K562 (cell line): ENCODE measurements around the gene DOP1A. TPM values are rescaled to one million over a fixed set of nuclear protein-coding genes. Genes with fewer than 3 reads are reported as not detected.

ENCODE experiments used
- ELF1 ChIP-seq: fragments of 200-800 bp; sonication (Bioruptor generic); IDR thresholded peaks from 2 replicates; pipeline ENCODE4 v1.6.1; 2016; ENCODE audit warnings: missing genetic modification characterization, missing compliant biosample characterization
- KAT7 ChIP-seq: sonication (generic); formaldehyde crosslinking; IDR thresholded peaks from 2 replicates; pipeline ENCODE4 v1.8.0; 2022; ENCODE audit warnings: missing genetic modification reagents, mild to moderate bottlenecking, borderline replicate concordance
- LARP7 ChIP-seq: fragments of 450-650 bp; IDR thresholded peaks from 2 replicates; pipeline ENCODE4 v1.6.1; 2016
- NFIC ChIP-seq: fragments of 450-650 bp; IDR thresholded peaks from 2 replicates; pipeline ENCODE4 v1.6.1; 2017; ENCODE audit warnings: mild to moderate bottlenecking, inconsistent platforms
- POLR3A ChIP-seq: IDR thresholded peaks from 2 replicates; pipeline ENCODE4 v1.6.1; 2011; ENCODE audit warnings: borderline replicate concordance, mild to moderate bottlenecking, moderate library complexity; ENCODE audit not compliant: insufficient read length, insufficient read depth; ENCODE audit errors: extremely low read depth
- REST ChIP-seq, 2 experiments: fragments of 450-650 bp; formaldehyde crosslinking in 1 of 2; IDR thresholded peaks; 2 replicates each; pipeline versions ENCODE4 v1.4.0 to v1.6.1; 2014 to 2020; ENCODE audit warnings: mild to moderate bottlenecking in 2 of 2, borderline replicate concordance in 1 of 2, low read depth in 1 of 2
- SFPQ ChIP-seq: fragments of 200-400 bp; formaldehyde crosslinking; IDR thresholded peaks from 2 replicates; pipeline ENCODE4 v1.6.1; 2017; ENCODE audit warnings: mild to moderate bottlenecking, low read depth, low read length, moderate library complexity
- ZBTB8A ChIP-seq: fragments of 450-650 bp; IDR thresholded peaks from 2 replicates; pipeline ENCODE4 v1.6.1; 2018; ENCODE audit warnings: mild to moderate bottlenecking, moderate library complexity; ENCODE audit not compliant: partially characterized antibody
- ZBTB9 ChIP-seq: fragments of 450-650 bp; formaldehyde crosslinking; IDR thresholded peaks from 2 replicates; pipeline ENCODE4 v1.4.0; 2020; ENCODE audit warnings: mild to moderate bottlenecking, moderate library complexity
- polyA plus RNA-seq, 8 experiments: library from polyadenylated mRNA; depleted of rRNA in 4 of 8; stranded (reverse) in 5 of 8; unstranded in 3 of 8; fragments of >200 nt; fragmentation: Nextera tagmentation in 2 of 8; fragmentation: Illumina TruSeq in 1 of 8; extraction: Ambion mirVana in 2 of 8; extraction: Trizol in 1 of 8; gene quantifications; 2 replicates each; pipeline versions ENCODE4 v1.2.1 to v1.2.3, GENCODE V29; 2011 to 2014; ENCODE audit warnings: inconsistent platforms in 1 of 8, missing spikeins in 1 of 8
- total RNA-seq, 7 experiments: library from RNA; depleted of rRNA in 6 of 7; stranded (reverse); fragments of >200 nt in 6 of 7; fragmentation: Illumina TruSeq in 2 of 7; extraction: Trizol in 2 of 7; gene quantifications; 2 replicates each; pipeline versions ENCODE4 v1.2.1 to v1.2.3, GENCODE V29; 2011 to 2021; ENCODE audit warnings: low replicate concordance in 1 of 7

The DOP1A gene
- total and polyA plus RNA-seq, 9 of the 15 experiments (the other 6 are each of a cell fraction or from before 2014, with no cell fraction given): 0.75 to 10.5 (median 4.4) TPM

- TF ChIP-seq ZBTB9 (CRISPR knock-in tag): peak; percentile 85; the same call in 1 of the 2 replicates
- TF ChIP-seq ZBTB8A: no peak
- TF ChIP-seq SFPQ: no peak
- no peak for TF ChIP-seq REST (IDR thresholded peaks at IDR 0.05; ENCODE audit: borderline replicate concordance)
- peak; percentile 41; the same call in 1 of the 2 replicates for TF ChIP-seq REST (CRISPR knock-in tag; IDR thresholded peaks at IDR 0.05; ENCODE audit: low read depth)
- TF ChIP-seq KAT7 (CRISPR knock-in tag): 0 out of 2 replicates have a peak, but pooled peaks have one; percentile 25
- TF ChIP-seq POLR3A: no peak
- TF ChIP-seq ELF1: peak; percentile 75
- TF ChIP-seq LARP7: no peak; the same call in 1 of the 2 replicates
- peak; percentile 60 for TF ChIP-seq NFIC
Observed at GRCh38 chr6:83192871-83193746, 125.6 kb downstream of the DOP1A start, which contains the start of the genes PGM3 and RWDD2A (continued).
